ENCODE measurements around the gene ERICH6B. TPM values are rescaled to one million over a fixed set of nuclear protein-coding genes. Genes with fewer than 3 reads are reported as not detected.

Gene ERICH6B
- total and polyA plus RNA-seq, 4 donors, result not detected

DNA sequence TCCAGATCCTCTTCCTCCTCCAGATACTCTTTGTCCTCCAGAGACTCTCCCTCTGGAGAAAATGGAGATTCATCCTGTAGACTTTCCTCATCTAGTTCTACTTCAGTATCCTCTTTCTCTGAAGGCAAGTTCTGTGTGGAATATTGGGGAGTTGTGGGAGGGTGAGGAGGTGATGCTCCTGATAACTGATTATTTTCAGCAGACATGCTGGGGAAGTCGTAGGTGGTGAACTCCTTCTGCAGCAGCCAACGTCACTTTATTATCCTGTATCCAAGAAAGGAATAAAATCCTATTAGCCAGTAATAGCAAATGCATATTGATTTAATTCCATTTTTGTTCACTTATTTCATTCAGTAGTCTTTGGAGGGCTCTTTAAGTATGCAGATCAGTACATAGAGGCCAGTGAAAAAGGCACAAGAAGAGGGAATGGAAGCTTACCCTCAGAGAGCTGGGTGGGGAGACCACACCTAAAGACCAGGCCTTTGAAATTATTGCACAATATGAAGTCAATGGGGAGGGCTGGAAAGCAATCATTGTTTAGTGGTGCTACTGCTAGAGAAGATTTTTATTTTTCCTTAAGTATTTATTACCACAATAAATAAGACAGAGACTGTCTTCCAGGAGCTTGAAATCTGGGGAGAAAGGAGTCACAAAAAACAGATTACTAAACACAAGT lies 18.6 kb downstream of the ERICH6B start:
- Histone ChIP-seq H3K27me3 (ENCODE audit: control insufficient read depth in 3 of 3, insufficient read depth in 3 of 3, low read length in 2 of 3) (peaks cover 0 to 3% (median 0%) of the 10 kb centered on the region in 3 donors), H3K9ac (ENCODE audit: insufficient read depth in 1 of 2, low read length in 2 of 2) (no peak overlapping the region), H3K27ac (ENCODE audit: low read depth in 1 of 2, low read length in 1 of 2) (no peak overlapping the region), H3K9me3 (ENCODE audit: control insufficient read depth in 4 of 4, insufficient read depth in 3 of 4, low read length in 3 of 4) (peaks cover 0 to 4% (median 0%) of the 10 kb centered on the region in 4 donors), H3K4me3 (no peak overlapping the region), H3K4me1 (ENCODE audit: control insufficient read depth in 5 of 5, insufficient read depth in 5 of 5, low read length in 5 of 5) (no peaks in the 10 kb centered on the region), H3K36me3 (ENCODE audit: control insufficient read depth in 4 of 4, insufficient read depth in 4 of 4, low read length in 4 of 4) (no peaks in the 10 kb centered on the region)
- DNase-seq (no peak), ATAC-seq (ENCODE audit: insufficient read depth, low FRiP score) (no peak)
- WGBS, 2 donors, result 87 to 89% methylated on average over 2 of the region's 2 CpGs
- TF ChIP-seq, protein P1, sequence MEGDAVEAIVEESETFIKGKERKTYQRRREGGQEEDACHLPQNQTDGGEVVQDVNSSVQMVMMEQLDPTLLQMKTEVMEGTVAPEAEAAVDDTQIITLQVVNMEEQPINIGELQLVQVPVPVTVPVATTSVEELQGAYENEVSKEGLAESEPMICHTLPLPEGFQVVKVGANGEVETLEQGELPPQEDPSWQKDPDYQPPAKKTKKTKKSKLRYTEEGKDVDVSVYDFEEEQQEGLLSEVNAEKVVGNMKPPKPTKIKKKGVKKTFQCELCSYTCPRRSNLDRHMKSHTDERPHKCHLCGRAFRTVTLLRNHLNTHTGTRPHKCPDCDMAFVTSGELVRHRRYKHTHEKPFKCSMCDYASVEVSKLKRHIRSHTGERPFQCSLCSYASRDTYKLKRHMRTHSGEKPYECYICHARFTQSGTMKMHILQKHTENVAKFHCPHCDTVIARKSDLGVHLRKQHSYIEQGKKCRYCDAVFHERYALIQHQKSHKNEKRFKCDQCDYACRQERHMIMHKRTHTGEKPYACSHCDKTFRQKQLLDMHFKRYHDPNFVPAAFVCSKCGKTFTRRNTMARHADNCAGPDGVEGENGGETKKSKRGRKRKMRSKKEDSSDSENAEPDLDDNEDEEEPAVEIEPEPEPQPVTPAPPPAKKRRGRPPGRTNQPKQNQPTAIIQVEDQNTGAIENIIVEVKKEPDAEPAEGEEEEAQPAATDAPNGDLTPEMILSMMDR (IDR thresholded peaks at IDR 0.05; ENCODE audit: control extremely low read depth, extremely low read depth), result no peak

DNA sequence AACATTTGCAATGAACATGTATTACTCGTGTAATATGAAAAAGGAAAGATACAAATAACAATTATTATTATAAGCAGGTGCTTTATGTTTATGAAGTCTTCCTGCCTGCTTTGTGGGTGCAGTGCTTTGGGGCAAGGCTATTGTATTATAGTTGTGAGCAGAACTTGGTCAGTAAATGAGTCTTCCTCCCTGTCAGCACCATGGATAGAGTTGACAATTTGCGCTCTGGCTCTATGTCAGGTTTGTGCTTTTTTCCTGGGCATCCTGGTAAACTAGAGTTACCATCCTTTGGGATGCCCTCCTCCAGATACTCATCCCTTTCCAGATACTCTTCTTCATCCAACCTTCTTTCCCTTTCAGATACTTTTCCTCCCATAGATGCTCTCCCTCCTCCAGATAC lies 19.6 kb downstream of the ERICH6B start:
- H3K4me3 ChIP-seq, result no peak overlapping the region
- no peak for ATAC-seq (ENCODE audit: insufficient read depth, low FRiP score)
- 45 to 50% methylated on average over 2 of the region's 2 CpGs for WGBS, 2 donors

DNA sequence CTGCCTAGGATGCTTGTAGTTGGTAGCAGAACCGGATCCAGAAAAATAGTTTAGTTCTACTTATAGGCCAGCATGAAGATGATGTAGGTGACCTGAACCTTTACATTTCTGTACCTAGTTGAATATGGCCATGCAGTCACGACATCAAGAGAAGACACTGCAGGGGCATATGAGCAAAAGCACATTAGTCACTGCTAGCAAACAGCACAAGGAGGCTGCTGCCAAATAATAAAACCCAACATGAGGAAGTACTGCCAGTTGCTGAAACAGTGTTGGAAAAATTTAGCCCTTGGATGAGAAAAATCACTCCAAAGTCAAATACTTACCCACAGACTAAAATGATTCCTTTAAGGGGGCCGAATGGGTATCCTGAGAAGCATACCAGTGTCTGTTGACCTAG lies 20.8 kb downstream of the ERICH6B start:
- Histone ChIP-seq H3K27ac (ENCODE audit: low read depth in 1 of 2, low read length in 1 of 2) (no peak overlapping the region), H3K4me3 (no peak overlapping the region), H3K4me1 (ENCODE audit: control insufficient read depth in 5 of 5, insufficient read depth in 5 of 5, low read length in 5 of 5) (no peaks in the 10 kb centered on the region), H3K9ac (ENCODE audit: insufficient read depth in 1 of 2, low read length in 2 of 2) (no peak overlapping the region), H3K36me3 (ENCODE audit: control insufficient read depth in 4 of 4, insufficient read depth in 4 of 4, low read length in 4 of 4) (no peaks in the 10 kb centered on the region), H3K9me3 (ENCODE audit: control insufficient read depth in 4 of 4, insufficient read depth in 3 of 4, low read length in 3 of 4) (peaks cover 0 to 4% (median 0%) of the 10 kb centered on the region in 4 donors), H3K27me3 (ENCODE audit: control insufficient read depth in 3 of 3, insufficient read depth in 3 of 3, low read length in 2 of 3) (peaks cover 0 to 3% (median 0%) of the 10 kb centered on the region in 3 donors)
- ATAC-seq (ENCODE audit: insufficient read depth, low FRiP score), result no peak
- WGBS, 2 donors, result 49 to 64% methylated on average over 3 of the region's 3 CpGs
- TF ChIP-seq, protein P1 (IDR thresholded peaks at IDR 0.05; ENCODE audit: control extremely low read depth, extremely low read depth), result no peak
- DNase-seq, result no peak

More for the DNA sequence above, 19.6 kb downstream of the ERICH6B start:
- peaks cover 0 to 4% (median 0%) of the 10 kb centered on the region in 4 donors for H3K9me3 ChIP-seq (ENCODE audit: control insufficient read depth in 4 of 4, insufficient read depth in 3 of 4, low read length in 3 of 4)
- DNase-seq, result peak in 2 of 3 donors; percentile 1 to 25
- TF ChIP-seq, protein P1 (IDR thresholded peaks at IDR 0.05; ENCODE audit: control extremely low read depth, extremely low read depth), result no peak
- H3K9ac ChIP-seq (ENCODE audit: insufficient read depth in 1 of 2, low read length in 2 of 2), result no peak overlapping the region
- H3K36me3 ChIP-seq (ENCODE audit: control insufficient read depth in 4 of 4, insufficient read depth in 4 of 4, low read length in 4 of 4), result no peaks in the 10 kb centered on the region
- H3K4me1 ChIP-seq (ENCODE audit: control insufficient read depth in 5 of 5, insufficient read depth in 5 of 5, low read length in 5 of 5), result no peaks in the 10 kb centered on the region
- no peak overlapping the region for H3K27ac ChIP-seq (ENCODE audit: low read depth in 1 of 2, low read length in 1 of 2)
- peaks cover 0 to 3% (median 0%) of the 10 kb centered on the region in 3 donors for H3K27me3 ChIP-seq (ENCODE audit: control insufficient read depth in 3 of 3, insufficient read depth in 3 of 3, low read length in 2 of 3)

All from lung (tissue), 12 donors.